Stimulated activated CD8-positive, alpha-beta memory T cell treated with anti-CD3 and anti-CD28 coated beads, Interleukin-7, amount 100 ng/mL, for 1 hour (primary cell): Measurements from ENCODE around the gene COL16A1.

Experiments used
- DNase-seq, 2 donors: peaks; one replicate each; pipeline ENCODE4 v3.0.0-alpha.2; 2020; ENCODE audit warnings: low read depth in 2 of 2

Gene COL16A1

DNA sequence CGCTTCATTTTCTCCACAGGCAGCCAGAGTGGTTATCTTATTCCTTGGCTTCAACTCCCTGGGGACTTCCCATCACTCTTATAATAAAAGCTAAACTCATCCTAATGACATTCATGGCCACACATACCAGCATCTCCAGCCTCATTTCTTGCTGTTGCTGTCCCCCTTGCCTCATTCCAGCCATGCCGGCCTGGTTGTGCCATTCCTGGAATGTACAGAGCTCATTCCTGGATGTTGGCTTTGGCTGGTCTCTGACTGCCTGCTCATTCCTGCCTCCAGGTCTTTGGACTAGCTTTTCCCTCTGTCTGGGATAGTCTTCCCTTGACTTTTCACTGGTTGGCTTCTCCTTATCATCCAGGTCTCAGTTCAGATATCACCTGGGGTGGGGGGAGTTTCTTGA is 56.7 kb downstream of the COL16A1 start:
- no peak for DNase-seq

DNA sequence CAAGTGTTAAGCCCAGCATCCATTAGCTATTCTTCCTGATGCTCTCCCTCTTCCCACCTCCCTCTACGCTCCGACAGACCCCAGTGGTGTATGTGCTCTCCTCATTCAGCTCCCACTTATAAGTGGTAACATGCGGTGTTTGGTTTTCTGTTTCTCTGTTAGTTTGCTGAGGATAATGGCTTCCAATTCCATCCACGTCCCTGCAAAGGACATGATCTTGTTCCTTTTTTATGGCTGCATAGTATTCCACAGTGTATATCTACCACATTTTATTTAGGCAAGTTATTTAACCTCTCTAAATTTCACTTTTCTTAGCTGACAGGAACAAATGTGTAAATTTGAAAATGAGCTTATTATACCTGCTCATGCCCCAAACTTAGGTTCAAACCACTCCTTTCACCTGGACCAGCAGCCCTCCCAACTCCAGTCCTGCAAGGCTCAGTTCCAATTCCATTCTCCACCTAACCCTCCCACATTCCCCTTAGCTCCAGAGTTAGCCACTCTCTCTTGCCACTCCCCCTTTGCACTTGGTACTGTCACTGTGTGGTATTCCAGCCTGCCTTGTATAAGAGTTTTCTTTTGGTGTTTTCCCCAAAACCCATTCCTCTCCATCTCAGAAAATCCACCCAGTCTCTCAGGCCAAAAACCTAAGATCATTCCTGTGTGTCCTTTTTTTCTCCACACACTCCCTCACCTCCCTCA is 57.4 kb downstream of the COL16A1 start:
- DNase-seq: no peak

DNA sequence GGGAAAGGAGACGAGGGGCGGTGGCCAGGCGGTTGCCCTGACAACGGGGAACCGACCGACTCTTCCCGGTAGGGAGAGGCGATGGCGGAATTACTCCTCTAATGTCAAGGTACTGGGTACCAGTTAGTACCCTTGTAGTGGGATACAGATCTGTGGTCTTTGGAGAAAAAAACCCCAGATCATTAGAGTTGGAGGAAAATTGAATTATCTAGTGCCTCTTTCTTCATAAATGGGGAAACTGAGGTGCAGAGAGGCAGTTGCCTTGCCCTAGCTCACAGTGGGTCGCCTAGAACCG is 58.6 kb downstream of the COL16A1 start:
- DNase-seq: no peak

DNA sequence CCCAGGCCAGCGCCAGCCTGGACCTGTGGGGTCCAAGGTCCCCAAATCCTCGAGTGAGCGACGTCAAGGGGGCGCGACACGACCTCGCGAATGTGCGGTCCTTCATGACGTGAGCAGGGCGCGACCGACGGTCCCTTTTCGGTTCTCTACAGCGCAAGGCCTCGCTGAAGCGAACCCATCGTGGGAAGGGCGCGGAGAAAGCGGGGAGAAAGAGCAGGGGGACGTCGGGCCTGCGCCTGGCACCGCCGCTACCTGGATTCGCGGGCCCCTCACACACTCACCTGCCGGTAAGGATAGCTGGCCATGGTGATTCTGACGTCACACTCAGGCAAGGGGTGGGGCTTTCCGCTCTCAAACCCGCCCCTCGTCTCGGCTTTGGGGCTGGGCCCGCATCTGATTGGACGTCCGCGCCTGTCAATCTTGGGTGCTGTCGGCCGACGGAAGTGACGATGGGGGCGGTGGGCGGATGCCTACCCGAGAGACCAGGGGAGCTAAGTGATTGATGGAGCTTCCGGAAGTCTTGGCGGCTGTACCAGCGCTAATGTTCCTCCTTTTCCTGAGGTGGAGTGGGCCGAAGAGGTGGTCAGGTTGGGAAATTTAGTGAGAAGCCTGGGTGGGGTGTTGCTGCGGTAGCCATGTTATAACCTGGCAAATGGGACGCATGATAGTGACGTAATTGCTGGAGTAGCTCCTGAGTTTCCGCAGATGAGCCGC is 59.1 kb downstream of the COL16A1 start, which contains the start of gene PEF1:
PEF1 (minus strand) TSS at position 317 of the 714 bp plus-strand sequence; CDS start at position 305, 12 bp downstream.
- peak; percentile 98 to 99 for DNase-seq

DNA sequence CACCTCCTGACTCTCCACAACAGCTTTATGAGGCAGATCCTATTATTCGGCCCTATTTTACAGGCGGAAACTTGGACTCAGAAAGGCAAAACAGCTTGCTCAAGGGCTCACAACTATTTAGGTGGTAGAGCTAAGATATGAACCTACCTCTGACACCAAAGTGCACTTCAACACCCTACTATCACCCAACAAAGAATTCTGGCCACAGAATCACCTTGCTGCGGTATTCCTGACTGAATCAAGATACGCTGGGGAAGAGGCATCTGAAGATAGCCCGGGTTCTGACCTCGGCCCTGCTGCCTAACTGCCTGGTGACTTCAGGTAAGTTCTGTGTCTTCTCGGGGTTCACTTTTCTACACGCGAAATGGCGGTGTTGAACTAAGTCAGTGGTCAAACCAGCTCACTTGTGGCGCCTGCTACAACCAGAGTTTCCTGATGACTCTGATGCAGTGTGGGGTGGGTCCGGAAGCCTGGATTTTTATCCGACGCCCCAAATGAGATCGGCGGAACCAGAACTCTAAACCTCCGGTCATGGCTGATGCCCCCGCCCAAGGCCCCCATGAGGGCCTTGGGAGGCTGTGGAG is 59.7 kb downstream of the COL16A1 start:
- DNase-seq: no peak

DNA sequence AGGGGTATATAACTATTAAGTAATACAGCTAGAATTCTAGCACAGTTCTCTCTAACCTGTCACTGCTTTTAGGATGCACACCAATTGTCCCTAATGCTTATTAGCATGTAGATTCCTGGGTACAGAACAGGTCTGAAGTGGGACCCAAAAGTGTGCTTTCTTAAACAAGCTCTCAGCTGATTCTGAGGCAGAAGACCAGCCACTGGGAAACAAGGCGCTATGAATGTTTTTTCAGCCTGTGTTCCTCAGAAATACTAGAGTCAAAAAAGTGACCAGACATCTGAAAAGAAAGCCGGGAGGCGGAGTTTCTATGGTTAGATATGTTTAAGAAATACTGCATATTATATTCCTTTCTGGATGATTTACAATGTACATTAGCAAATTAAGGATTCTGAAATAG is 60.9 kb downstream of the COL16A1 start:
- no peak for DNase-seq

DNA sequence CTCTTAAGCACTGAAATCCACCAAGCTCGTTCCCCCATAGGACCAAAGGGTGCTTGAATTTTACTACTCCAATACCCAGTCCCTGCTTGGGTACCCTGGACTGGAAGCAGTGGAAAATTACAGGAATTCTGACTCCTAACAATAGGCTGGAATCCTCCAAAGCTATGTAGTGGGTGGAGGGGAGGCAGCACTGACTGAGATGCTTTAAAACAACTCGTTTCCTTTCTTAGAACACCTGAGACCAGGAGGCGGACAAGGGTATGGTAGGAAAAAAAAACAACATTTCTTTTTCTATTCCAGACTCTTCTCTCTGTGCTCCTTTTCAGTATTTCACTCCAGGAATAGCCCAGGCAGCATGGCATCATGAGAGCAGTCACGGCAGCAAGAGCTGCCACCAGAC is 61.5 kb downstream of the COL16A1 start:
- no peak for DNase-seq

DNA sequence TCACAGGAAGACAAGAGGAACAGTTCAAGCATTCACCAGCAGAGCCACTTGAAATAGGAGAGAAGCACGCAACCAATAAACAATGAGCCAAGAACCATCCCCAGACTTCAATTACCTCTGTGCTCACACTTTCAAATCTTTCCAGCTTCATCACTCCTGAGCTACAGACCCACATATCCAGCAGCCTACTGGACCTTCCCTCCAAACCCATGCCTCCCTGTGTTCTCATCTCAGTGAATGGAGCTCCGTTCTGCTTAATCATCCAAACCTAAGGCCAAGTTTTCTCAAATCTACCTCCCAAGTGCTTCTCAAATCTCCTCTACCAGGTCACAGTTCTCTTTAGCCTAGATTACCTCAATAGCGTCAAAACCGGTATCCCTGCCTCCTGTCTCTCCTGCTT is 62.9 kb downstream of the COL16A1 start:
- no peak for DNase-seq

DNA sequence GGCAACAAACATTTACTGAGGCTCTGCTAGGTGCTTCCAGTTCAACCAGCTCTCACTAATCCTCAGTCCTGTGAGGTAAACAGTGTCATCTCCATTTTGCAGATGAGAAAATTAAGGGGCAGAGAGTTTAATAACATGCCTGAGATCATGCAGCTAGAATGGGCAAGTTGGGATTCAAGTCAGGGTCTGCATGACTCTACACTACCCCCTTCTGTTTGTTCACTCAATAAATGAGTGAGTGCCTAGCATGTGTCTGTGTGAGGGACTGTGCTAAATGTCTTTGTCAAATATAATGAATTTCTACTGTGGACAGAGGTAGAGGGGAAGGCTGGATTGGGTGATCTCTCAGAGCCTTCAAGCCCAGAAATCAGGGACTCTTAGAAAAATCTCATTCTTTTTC is 63.6 kb downstream of the COL16A1 start:
- no peak for DNase-seq

DNA sequence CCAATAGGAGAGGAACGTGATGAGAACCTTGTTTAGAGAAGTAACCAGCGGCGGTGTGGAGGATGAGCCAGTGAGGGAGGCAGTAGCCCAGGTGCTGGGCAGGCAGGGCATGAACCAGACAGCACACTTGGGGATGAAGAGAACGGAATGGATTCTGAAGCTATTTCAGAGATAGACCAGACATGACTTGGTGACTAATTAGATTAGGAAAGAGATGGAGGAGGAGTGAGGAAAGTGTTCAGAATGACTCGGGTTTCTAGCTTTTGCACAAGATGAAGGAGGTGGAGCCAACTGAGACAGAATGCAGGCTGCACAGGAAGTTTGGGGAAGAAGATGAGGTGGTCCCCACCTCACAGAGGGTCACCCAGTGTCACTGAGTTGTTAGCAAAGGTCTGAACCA is 64.3 kb downstream of the COL16A1 start:
- DNase-seq: no peak

DNA sequence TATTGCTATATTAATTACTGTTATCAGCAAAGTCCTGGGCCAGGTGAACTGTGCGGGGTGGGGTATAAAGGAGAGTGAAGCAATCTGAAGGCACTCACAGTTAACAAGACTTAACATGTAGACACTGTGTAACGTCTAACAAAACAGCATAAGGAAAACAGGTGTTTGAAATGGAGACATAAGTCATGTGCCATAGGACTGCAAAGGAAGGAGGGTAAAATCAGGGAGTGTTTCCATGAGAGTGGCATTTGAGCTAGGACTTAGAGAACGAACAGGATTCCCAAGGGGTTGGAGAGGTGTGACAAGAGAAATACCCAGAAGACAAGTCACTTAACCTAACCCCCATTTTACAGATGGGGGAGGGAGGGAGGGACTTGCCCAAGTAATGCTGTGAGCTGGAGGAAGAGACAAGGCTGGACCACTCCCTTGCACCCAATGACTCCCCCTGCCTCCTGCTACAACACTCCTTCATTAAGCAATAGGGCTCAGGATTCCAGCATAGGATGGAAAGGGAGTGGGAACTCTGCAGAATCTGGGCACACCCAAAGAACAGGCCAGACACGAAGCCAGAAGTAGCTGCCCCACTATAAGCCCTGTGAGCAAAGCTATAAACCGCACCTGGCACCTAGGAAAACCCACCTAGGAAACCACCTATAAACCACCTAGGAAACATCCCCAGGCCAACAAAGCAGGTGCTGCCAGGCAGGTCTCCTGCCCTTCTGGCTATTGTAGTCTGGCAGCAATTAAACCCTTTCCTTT is 65.7 kb downstream of the COL16A1 start:
- DNase-seq: no peak

DNA sequence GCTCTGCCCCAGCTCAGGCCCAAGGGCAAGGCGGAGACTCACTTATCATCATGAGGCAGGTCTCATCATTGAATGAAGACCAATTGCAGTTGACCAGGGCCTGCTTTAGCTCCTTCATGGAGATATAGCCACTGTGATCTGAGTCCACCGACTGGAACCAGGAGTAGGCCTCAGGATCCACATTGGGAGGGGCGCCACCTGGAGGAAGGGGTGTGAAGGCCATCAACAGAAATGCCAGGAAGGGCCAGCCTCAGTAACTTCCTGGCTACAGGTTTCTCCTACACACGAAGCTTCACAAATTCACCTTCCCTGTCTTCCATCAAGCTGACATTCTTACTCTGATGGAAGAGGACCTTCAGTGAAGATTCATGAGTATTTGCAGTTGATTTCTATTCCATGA is 70.7 kb downstream of the COL16A1 start:
- DNase-seq: no peak

DNA sequence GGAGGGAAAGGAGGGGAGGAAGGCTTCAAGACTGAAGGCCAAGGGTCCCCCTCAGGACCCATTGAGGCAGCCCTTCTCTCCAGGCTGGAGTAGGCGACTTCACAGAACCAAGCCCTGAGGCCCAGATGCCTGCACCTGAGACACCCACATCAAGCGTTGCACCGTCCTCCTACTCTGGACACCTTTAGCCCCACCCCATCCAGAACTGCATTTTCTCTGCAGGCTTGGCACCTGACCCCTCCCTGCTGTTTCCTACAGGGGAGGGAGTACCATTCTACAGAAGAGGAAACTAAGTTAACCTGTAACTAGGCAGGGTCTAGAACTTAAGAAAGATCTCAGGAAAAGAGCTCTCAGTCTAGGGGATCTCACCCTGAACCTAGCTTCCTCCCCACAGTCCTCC is 71.2 kb downstream of the COL16A1 start:
- no peak for DNase-seq

DNA sequence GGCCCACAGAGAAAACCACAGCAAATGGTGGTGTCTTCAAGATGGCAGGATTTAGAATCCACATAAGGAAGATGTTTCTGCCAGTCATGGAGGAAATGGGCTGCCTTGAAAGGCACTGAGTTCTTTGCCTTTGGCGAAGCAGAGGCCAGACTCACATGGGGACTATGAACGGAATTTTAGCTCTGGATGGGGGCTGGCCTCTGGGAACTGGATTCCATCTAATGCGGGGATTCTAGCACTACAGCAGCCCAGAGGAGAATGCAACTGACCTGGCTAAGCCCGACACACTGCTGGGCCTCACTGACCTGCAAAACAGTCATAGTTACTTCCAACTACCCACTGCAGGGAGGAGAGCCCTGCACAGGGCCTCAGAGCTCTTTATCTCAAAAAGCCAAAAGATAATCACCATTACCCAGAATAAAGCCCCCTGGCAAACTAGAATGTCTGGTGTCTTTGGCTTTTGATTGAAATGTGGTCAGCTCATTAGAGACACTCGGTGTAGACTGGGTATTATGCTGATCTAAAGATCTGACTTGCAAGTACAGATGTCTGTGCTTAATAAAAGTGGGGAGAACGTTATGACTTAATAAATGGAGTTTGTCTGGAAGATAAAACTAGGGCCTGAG is 74.8 kb downstream of the COL16A1 start:
- no peak for DNase-seq

DNA sequence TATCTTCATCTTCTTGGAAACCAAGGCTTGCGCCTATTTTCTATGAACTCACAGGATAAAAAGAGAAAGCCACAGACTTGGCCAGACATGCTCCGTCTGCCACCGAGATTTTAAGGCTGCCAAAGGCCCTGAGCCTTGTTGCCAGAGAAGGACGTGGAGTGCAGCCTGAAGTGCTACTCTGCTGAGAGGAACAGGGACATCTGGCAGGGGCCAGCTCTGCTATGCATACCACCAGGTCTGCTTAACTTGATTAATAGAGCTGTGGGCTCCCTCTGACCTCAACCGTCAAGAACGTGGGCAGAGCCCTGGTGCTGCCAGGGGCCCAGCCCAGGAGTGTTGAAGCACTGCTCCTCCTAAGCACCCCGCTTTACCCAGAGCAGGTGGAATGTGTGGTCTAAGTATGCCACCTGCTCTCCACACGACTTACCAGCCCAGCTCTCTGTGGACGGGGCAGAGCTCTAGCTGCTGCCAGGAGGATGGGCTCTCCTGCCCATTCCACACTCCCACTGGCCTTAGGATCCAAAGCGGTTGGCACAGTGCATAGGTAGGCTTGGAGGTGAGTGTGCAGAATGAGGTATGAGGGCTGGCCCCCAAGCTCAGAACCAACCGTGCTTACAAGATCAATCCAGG is 75.8 kb downstream of the COL16A1 start:
- DNase-seq: no peak

DNA sequence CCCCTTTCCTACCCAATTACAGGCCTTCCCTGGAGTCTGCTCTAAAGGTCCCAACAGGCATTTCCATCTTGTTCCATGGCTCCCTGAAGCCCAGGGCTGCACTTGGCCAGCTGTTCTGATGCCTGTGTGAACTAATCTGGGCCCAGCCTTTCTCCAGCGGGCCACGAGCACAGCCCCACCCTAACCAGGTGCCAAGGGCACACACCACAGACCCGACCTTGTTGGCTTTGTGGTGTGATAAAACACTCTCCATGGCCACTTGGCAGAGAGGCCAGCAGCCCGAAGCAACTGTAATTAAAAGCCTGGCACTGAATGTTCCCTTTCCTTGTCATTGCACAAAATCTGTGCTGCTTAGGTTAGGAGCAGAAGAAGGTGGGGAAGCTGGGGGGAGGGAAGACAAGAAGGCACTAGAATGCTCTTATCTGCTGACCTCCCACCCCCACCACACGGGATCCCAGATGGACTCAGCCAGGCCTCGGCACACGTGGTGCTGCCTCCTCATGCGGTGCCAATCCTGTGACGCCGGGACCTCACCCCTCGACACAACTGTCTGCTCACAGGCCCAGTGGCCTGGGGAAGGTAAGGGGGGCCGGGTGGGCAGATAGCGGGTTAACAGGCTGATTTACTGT is 76.4 kb downstream of the COL16A1 start:
- no peak for DNase-seq

DNA sequence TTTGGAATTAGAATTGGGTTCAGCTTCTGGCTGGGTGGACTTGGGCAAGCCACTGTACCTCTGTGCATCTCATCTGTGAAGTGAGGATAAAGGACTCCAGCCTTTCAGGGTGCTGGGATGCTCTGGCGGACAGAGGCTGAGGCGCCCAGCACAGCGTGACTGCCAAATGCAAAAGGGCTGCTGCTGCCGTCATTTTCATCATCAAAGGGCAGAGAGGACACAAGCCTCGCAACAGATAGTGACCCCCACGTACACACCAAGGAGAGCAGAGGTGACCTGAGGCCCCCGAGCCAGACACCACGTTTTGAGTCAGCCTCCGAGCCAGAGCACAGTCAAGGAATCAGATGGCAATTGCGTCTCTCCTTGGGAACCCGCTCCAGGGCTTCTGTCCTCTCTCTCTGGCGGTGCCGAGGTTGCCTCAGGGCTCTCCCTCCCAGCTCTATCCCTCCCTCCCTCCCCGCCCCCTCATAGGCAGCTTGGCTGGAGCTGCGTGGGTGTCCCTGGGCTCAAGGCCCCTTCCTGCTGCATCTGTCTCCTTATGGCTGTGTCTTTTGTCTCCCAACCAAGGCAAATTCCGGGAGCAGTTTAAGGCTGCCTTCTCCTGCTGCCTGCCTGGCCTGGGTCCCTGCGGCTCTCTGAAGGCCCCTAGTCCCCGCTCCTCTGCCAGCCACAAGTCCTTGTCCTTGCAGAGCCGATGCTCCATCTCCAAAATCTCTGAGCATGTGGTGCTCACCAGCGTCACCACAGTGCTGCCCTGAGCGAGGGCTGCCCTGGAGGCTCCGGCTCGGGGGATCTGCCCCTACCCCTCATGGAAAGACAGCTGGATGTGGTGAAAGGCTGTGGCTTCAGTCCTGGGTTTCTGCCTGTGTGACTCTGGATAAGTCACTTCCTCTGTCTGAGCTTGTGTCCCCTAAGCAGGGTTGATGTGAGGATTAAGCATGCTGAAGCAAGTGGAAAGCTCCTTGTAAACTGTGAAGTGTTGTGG is 77.3 kb downstream of the COL16A1 start:
- no peak for DNase-seq

DNA sequence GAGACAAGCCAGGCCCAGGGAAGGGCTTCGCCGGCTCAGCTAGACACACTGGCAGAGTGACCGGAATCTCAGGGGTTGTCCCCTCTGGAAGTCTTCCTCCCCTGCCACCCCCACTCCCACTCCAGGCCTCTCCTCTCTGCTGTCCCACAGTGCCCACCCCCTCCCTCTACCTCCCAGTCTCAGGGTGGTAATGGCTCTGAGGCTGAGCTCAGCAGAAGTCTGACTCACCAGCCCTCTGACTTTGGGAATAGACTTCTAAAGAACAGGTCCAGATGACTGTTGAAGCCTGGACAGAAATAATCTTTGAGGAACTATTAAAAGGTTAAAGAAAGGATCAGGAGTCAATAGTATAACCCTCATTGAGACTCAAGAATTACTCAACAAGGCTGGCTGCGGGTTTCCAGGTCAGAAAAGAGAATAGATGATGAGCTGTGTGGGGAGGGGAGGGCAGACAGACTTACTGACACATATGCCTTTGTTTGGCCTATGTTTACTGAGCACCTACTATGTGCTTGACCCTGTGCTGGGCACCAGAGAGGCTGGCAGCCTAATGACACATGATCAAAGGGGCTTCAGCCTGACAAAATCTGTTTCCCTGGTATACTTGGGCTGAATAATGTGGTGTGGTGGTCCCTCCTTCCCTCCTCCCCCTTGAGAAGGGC is 78.1 kb downstream of the COL16A1 start:
- DNase-seq: no peak

DNA sequence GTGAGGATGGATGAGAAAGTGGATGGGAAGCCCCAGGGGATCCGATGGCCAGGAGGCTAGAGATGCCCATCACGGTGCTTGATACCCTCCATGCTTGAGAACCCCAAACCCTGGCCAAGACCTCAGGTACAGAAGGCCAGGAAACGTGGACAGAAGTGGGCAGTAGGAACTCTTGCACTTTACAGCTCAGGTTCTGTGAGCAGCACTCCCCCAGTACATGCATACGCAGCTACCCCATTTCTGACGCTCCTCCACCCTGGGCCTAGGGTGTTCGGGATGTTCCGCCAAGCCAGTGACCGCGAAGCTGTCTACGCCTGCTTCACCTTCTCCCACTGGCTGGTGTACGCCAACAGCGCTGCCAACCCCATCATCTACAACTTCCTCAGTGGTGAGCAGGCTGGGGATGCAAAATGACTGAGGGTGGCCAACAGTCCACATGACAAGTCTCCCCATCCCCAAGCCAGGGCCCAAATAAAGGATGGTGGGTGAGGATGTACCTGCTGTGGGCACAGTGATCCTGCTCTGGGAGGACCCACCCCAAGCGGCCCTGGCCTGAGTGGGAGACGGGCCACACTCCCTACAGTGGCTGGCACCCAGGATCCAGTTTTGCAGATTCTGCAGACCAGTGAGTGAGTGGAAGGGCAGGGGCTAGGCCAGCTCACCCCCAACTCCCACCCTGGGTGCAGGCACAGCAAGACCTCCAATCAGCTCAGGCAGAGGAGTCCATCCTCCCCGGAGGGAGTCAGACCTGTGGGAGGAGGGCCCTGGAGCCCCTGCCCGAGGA is 78.9 kb downstream of the COL16A1 start:
- DNase-seq: no peak
